ENCODE measurements around the gene EPC2.
"Not testable (repeated sequence)": the region's sequence is repeated elsewhere in the genome, so short reads cannot be mapped to it uniquely, and the experiment has no call there.

EPC2 gene

GRCh38 chr2:148770047-148770446 lies 125.5 kb downstream of the EPC2 start:
- no peak for DNase-seq (ENCODE audit: insufficient read length, low spot score)
- FAIRE-seq, result no peak
- TF ChIP-seq PAX5 (IDR thresholded peaks at IDR 0.05; ENCODE audit: insufficient read depth, low read length, severe bottlenecking) (no peak), SPI1 (IDR thresholded peaks at IDR 0.05; ENCODE audit: low read depth, low read length) (no peak), POLR2AphosphoS5 (IDR thresholded peaks at IDR 0.05; ENCODE audit: low read depth, low read length) (no peak), TAF1 (IDR thresholded peaks at IDR 0.05; ENCODE audit: low read depth, low read length) (no peak), POLR2A (IDR thresholded peaks at IDR 0.05; ENCODE audit: low read depth, low read length) (no peak), POU2F2 (IDR thresholded peaks at IDR 0.05; ENCODE audit: low read depth, low read length) (no peak)

- DNase-seq (ENCODE audit: insufficient read length, low spot score), result no peak
- FAIRE-seq, result no peak
- TF ChIP-seq SPI1 (IDR thresholded peaks at IDR 0.05; ENCODE audit: low read depth, low read length) (no peak), TAF1 (IDR thresholded peaks at IDR 0.05; ENCODE audit: low read depth, low read length) (no peak), PAX5 (IDR thresholded peaks at IDR 0.05; ENCODE audit: insufficient read depth, low read length, severe bottlenecking) (no peak), POLR2A (IDR thresholded peaks at IDR 0.05; ENCODE audit: low read depth, low read length) (no peak), POLR2AphosphoS5 (IDR thresholded peaks at IDR 0.05; ENCODE audit: low read depth, low read length) (no peak), POU2F2 (IDR thresholded peaks at IDR 0.05; ENCODE audit: low read depth, low read length) (no peak)
Measured at GRCh38 chr2:148781544-148781943, 137.0 kb downstream of the EPC2 start.

GRCh38 chr2:148789059-148789458 lies 144.5 kb downstream of the EPC2 start:
- no peak for DNase-seq (ENCODE audit: insufficient read length, low spot score)
- FAIRE-seq, result no peak
- no peak for TF ChIP-seq SPI1 (IDR thresholded peaks at IDR 0.05; ENCODE audit: low read depth, low read length)
- no peak for TF ChIP-seq POLR2AphosphoS5 (IDR thresholded peaks at IDR 0.05; ENCODE audit: low read depth, low read length)
- no peak for TF ChIP-seq TAF1 (IDR thresholded peaks at IDR 0.05; ENCODE audit: low read depth, low read length)
- no peak for TF ChIP-seq POLR2A (IDR thresholded peaks at IDR 0.05; ENCODE audit: low read depth, low read length)
- TF ChIP-seq POU2F2 (IDR thresholded peaks at IDR 0.05; ENCODE audit: low read depth, low read length), result no peak
- TF ChIP-seq PAX5 (IDR thresholded peaks at IDR 0.05; ENCODE audit: insufficient read depth, low read length, severe bottlenecking), result no peak

- DNase-seq (ENCODE audit: insufficient read length, low spot score); FAIRE-seq: not testable (repeated sequence)
Measured at GRCh38 chr2:148790172-148790571, 145.6 kb downstream of the EPC2 start.

DNA sequence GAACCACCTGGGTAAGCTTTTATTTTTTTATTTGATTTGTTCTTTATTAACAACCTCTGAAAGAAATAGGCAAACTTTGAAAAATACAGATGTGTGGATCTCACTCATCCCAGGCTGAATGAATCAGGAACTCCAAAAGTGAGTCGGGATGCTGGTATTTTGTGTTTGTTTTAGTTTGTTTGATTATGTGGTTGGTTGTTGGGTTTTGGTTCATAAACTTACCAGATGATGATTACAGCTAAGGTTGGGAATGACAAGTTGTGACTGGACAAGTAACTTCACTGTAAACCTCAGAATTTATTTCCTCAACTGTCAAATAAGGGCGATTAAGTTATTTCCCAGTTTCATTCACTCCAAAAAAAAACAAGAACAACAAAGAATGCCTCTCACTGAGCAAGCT lies 150.0 kb downstream of the EPC2 start:
- FAIRE-seq (no peak), DNase-seq (ENCODE audit: insufficient read length, low spot score) (no peak)
- TF ChIP-seq PAX5 (IDR thresholded peaks at IDR 0.05; ENCODE audit: insufficient read depth, low read length, severe bottlenecking) (no peak), POU2F2 (IDR thresholded peaks at IDR 0.05; ENCODE audit: low read depth, low read length) (no peak), POLR2A (IDR thresholded peaks at IDR 0.05; ENCODE audit: low read depth, low read length) (no peak), POLR2AphosphoS5 (IDR thresholded peaks at IDR 0.05; ENCODE audit: low read depth, low read length) (no peak), TAF1 (IDR thresholded peaks at IDR 0.05; ENCODE audit: low read depth, low read length) (no peak), SPI1 (IDR thresholded peaks at IDR 0.05; ENCODE audit: low read depth, low read length) (no peak)

- DNase-seq (ENCODE audit: insufficient read length, low spot score), result no peak
- TF ChIP-seq SPI1 (IDR thresholded peaks at IDR 0.05; ENCODE audit: low read depth, low read length) (no peak), POU2F2 (IDR thresholded peaks at IDR 0.05; ENCODE audit: low read depth, low read length) (no peak), POLR2AphosphoS5 (IDR thresholded peaks at IDR 0.05; ENCODE audit: low read depth, low read length) (no peak), PAX5 (IDR thresholded peaks at IDR 0.05; ENCODE audit: insufficient read depth, low read length, severe bottlenecking) (no peak), POLR2A (IDR thresholded peaks at IDR 0.05; ENCODE audit: low read depth, low read length) (no peak), TAF1 (IDR thresholded peaks at IDR 0.05; ENCODE audit: low read depth, low read length) (no peak)
- no peak for FAIRE-seq
Measured at GRCh38 chr2:148796735-148797512, 152.4 kb downstream of the EPC2 start.

- FAIRE-seq (no peak), DNase-seq (ENCODE audit: insufficient read length, low spot score) (no peak)
- TF ChIP-seq POLR2A (IDR thresholded peaks at IDR 0.05; ENCODE audit: low read depth, low read length) (no peak), POLR2AphosphoS5 (IDR thresholded peaks at IDR 0.05; ENCODE audit: low read depth, low read length) (no peak), SPI1 (IDR thresholded peaks at IDR 0.05; ENCODE audit: low read depth, low read length) (no peak), TAF1 (IDR thresholded peaks at IDR 0.05; ENCODE audit: low read depth, low read length) (no peak), POU2F2 (IDR thresholded peaks at IDR 0.05; ENCODE audit: low read depth, low read length) (no peak), PAX5 (IDR thresholded peaks at IDR 0.05; ENCODE audit: insufficient read depth, low read length, severe bottlenecking) (no peak)
Measured at GRCh38 chr2:148802448-148803220, 158.1 kb downstream of the EPC2 start.

GRCh38 chr2:148810081-148810480 lies 165.5 kb downstream of the EPC2 start:
- DNase-seq (ENCODE audit: insufficient read length, low spot score) (no peak), FAIRE-seq (no peak)
- TF ChIP-seq POU2F2 (IDR thresholded peaks at IDR 0.05; ENCODE audit: low read depth, low read length), result no peak
- TF ChIP-seq PAX5 (IDR thresholded peaks at IDR 0.05; ENCODE audit: insufficient read depth, low read length, severe bottlenecking), result no peak
- TF ChIP-seq POLR2A (IDR thresholded peaks at IDR 0.05; ENCODE audit: low read depth, low read length), result no peak
- no peak for TF ChIP-seq SPI1 (IDR thresholded peaks at IDR 0.05; ENCODE audit: low read depth, low read length)

DNA sequence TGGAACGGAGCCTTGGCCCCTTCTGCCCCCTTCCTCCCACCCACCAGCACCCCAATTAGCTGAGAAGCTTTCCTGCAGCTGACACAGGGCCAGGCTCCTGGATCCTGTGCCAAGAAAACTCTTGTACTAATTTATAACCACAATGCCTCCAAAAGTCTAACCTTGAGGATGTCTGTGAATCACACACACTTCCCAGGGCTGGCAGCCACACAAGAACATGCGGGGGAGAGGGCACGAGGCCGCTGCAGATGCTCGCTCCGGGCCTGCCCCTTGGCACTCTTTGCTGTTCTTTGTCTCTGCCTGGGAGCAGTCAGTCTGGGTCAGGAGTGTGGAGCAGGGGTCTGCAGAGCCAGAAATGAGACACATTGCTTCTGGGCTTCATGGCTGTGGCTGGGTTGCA lies 167.8 kb downstream of the EPC2 start:
- DNase-seq (ENCODE audit: insufficient read length, low spot score) (no peak), FAIRE-seq (no peak)
- TF ChIP-seq PAX5 (IDR thresholded peaks at IDR 0.05; ENCODE audit: insufficient read depth, low read length, severe bottlenecking) (no peak), POU2F2 (IDR thresholded peaks at IDR 0.05; ENCODE audit: low read depth, low read length) (no peak), SPI1 (IDR thresholded peaks at IDR 0.05; ENCODE audit: low read depth, low read length) (no peak), POLR2A (IDR thresholded peaks at IDR 0.05; ENCODE audit: low read depth, low read length) (no peak), TAF1 (IDR thresholded peaks at IDR 0.05; ENCODE audit: low read depth, low read length) (no peak), POLR2AphosphoS5 (IDR thresholded peaks at IDR 0.05; ENCODE audit: low read depth, low read length) (no peak)
